Neural cell (in vitro differentiated cells): ENCODE measurements around the gene PAFAH2.

Source experiments
- CTCF ChIP-seq: fragments of 450-650 bp; IDR thresholded peaks from 2 replicates; pipeline ENCODE4 v1.5.1; 2014; ENCODE audit warnings: antibody characterized with exemption, mild to moderate bottlenecking, moderate library complexity; ENCODE audit not compliant: poor library complexity, severe bottlenecking
- POLR2AphosphoS5 ChIP-seq: IDR thresholded peaks from 2 replicates; pipeline ENCODE4 v1.6.1; 2012

- TF ChIP-seq POLR2AphosphoS5 (peak; percentile 13), CTCF (peak; percentile 20)
Measured at GRCh38 chr1:26045722-26046245, 47.9 kb upstream of the PAFAH2 start, which contains the start of gene SLC30A2.
